Right kidney (tissue), 1 donor: ENCODE measurements around the gene SPATA24.
"Not testable (repeated sequence)": the region's sequence is repeated elsewhere in the genome, so short reads cannot be mapped to it uniquely, and the experiment has no call there.

Source experiments
- DNase-seq: peaks from one replicate; pipeline ENCODE4 v3.0.0-alpha.2; 2016

Gene SPATA24

GRCh38 chr5:139418793-139419192 is 14.9 kb upstream of the SPATA24 start:
- no peak for DNase-seq

- DNase-seq, result no peak
Measured at GRCh38 chr5:139417214-139417613, 13.3 kb upstream of the SPATA24 start.

GRCh38 chr5:139416651-139417050 is 12.8 kb upstream of the SPATA24 start:
- no peak for DNase-seq

- no peak for DNase-seq
Measured at GRCh38 chr5:139415869-139416268, 12.0 kb upstream of the SPATA24 start.

- no peak for DNase-seq
Measured at GRCh38 chr5:139415221-139415861, 11.5 kb upstream of the SPATA24 start.

GRCh38 chr5:139414581-139415130 is 10.8 kb upstream of the SPATA24 start:
- no peak for DNase-seq

GRCh38 chr5:139413963-139414362 is 10.1 kb upstream of the SPATA24 start:
- DNase-seq, result no peak

GRCh38 chr5:139413153-139413552 is 9.3 kb upstream of the SPATA24 start:
- no peak for DNase-seq

GRCh38 chr5:139410993-139411828 is 7.3 kb upstream of the SPATA24 start:
- no peak for DNase-seq

- no peak for DNase-seq
Measured at GRCh38 chr5:139410121-139410992, 6.5 kb upstream of the SPATA24 start.

GRCh38 chr5:139409116-139409515 is 5.2 kb upstream of the SPATA24 start:
- not testable (repeated sequence) for DNase-seq

- no peak for DNase-seq
Measured at GRCh38 chr5:139408191-139408590, 4.3 kb upstream of the SPATA24 start.

GRCh38 chr5:139407517-139407916 is 3.6 kb upstream of the SPATA24 start:
- no peak for DNase-seq

- DNase-seq, result no peak
Measured at GRCh38 chr5:139406963-139407362, 3.1 kb upstream of the SPATA24 start.

GRCh38 chr5:139404484-139404840 is 573 bp upstream of the SPATA24 start:
- DNase-seq, result no peak

- DNase-seq, result no peak
Measured at GRCh38 chr5:139403418-139403786, 487 bp downstream of the SPATA24 start.

GRCh38 chr5:139402561-139403158 is 1.2 kb downstream of the SPATA24 start:
- DNase-seq, result no peak

GRCh38 chr5:139401546-139401945 is 2.3 kb downstream of the SPATA24 start:
- DNase-seq, result no peak

GRCh38 chr5:139399501-139400121 is 4.3 kb downstream of the SPATA24 start:
- no peak for DNase-seq

- no peak for DNase-seq
Measured at GRCh38 chr5:139397921-139398320, 6.0 kb downstream of the SPATA24 start.

GRCh38 chr5:139396691-139397090 is 7.2 kb downstream of the SPATA24 start:
- DNase-seq, result no peak
